ENCODE measurements around the gene KLK5. TPM values are rescaled to one million over a fixed set of nuclear protein-coding genes. Genes with fewer than 3 reads are reported as not detected.

KLK5 gene
- total RNA-seq, 1 donor from 2014 or later, result not detected

GRCh38 chr19:50943074-50943828 lies 9.6 kb downstream of the KLK5 start:
- TF ChIP-seq CTCF (IDR thresholded peaks at IDR 0.05), result no peak
- no peak overlapping the region for H3K4me3 ChIP-seq
- H3K9me3 ChIP-seq, result no peaks in the 10 kb centered on the region
- H3K27ac ChIP-seq, result no peak overlapping the region
- ATAC-seq, result no peak
- no peaks in the 10 kb centered on the region for H3K36me3 ChIP-seq
- intact Hi-C loops (cut with DNase I), result no loop called here
- no peaks in the 10 kb centered on the region for H3K4me1 ChIP-seq
- peak; percentile 46 for DNase-seq
- H3K27me3 ChIP-seq, result peaks cover 14% of the 10 kb centered on the region

GRCh38 chr19:50939596-50939995 lies 13.2 kb downstream of the KLK5 start:
- Histone ChIP-seq H3K36me3 (no peaks in the 10 kb centered on the region), H3K4me3 (no peak overlapping the region), H3K4me1 (no peaks in the 10 kb centered on the region), H3K9me3 (no peaks in the 10 kb centered on the region), H3K27me3 (peaks cover 15% of the 10 kb centered on the region), H3K27ac (no peak overlapping the region)
- intact Hi-C loops (cut with DNase I), result no loop called here
- TF ChIP-seq CTCF (IDR thresholded peaks at IDR 0.05), result no peak
- no peak for DNase-seq
- no peak for ATAC-seq

- no peak for DNase-seq
- H3K27ac ChIP-seq, result no peak overlapping the region
- no peaks in the 10 kb centered on the region for H3K9me3 ChIP-seq
- TF ChIP-seq CTCF (IDR thresholded peaks at IDR 0.05), result no peak
- peaks cover 24% of the 10 kb centered on the region for H3K27me3 ChIP-seq
- no peaks in the 10 kb centered on the region for H3K36me3 ChIP-seq
- intact Hi-C loops (cut with DNase I), result no loop called here
- no peaks in the 10 kb centered on the region for H3K4me1 ChIP-seq
- ATAC-seq, result no peak
- no peak overlapping the region for H3K4me3 ChIP-seq
These were observed 19.2 kb downstream of the KLK5 start for GRCh38 chr19:50933640-50934039.

- Histone ChIP-seq H3K36me3 (no peaks in the 10 kb centered on the region), H3K27me3 (peaks cover 26% of the 10 kb centered on the region), H3K9me3 (no peaks in the 10 kb centered on the region), H3K4me1 (no peaks in the 10 kb centered on the region), H3K4me3 (no peak overlapping the region), H3K27ac (no peak overlapping the region)
- TF ChIP-seq CTCF (IDR thresholded peaks at IDR 0.05), result no peak
- ATAC-seq, result no peak
- DNase-seq, result no peak
- intact Hi-C loops (cut with DNase I), result no loop called here
These were observed 20.2 kb downstream of the KLK5 start for GRCh38 chr19:50932690-50933083.

GRCh38 chr19:50932018-50932689 lies 20.7 kb downstream of the KLK5 start:
- H3K27me3 ChIP-seq, result peaks cover 32% of the 10 kb centered on the region
- H3K9me3 ChIP-seq, result no peaks in the 10 kb centered on the region
- H3K27ac ChIP-seq, result no peak overlapping the region
- TF ChIP-seq CTCF (IDR thresholded peaks at IDR 0.05), result no peak
- no peaks in the 10 kb centered on the region for H3K36me3 ChIP-seq
- peak; percentile 75 for ATAC-seq
- intact Hi-C loops (cut with DNase I), result no loop called here
- no peaks in the 10 kb centered on the region for H3K4me1 ChIP-seq
- H3K4me3 ChIP-seq, result no peak overlapping the region
- DNase-seq, result no peak
